Stimulated activated CD4-positive, alpha-beta T cell treated with anti-CD3 and anti-CD28 coated beads, Interleukin-4, amount 100 ng/mL, for 1 hour (primary cell): ENCODE data around the gene PLA2R1.
A peak's percentile ranks its signal among the peaks of the same experiment; 100 is the strongest.

Experiments
- DNase-seq: peaks from one replicate; pipeline ENCODE4 v3.0.0-alpha.2; 2020

The PLA2R1 gene

GRCh38 chr2:160062292-160063005 is at the start of gene PLA2R1:
Gene PLA2R1 (minus strand): TSS chr2:160062615. CDS start chr2:160062403, 212 bp downstream.
- no peak for DNase-seq

- no peak for DNase-seq
Measured at GRCh38 chr2:160110674-160111239, 48.3 kb upstream of the PLA2R1 start.

GRCh38 chr2:160109939-160110673 is 47.7 kb upstream of the PLA2R1 start:
- peak; percentile 43 for DNase-seq

- no peak for DNase-seq
Measured at GRCh38 chr2:160109243-160109642, 46.8 kb upstream of the PLA2R1 start.

- DNase-seq, result no peak
Measured at GRCh38 chr2:160108646-160109045, 46.2 kb upstream of the PLA2R1 start.

- DNase-seq, result no peak
Measured at GRCh38 chr2:160105366-160105765, 43.0 kb upstream of the PLA2R1 start.

GRCh38 chr2:160104115-160104514 is 41.7 kb upstream of the PLA2R1 start:
- no peak for DNase-seq

- DNase-seq, result no peak
Measured at GRCh38 chr2:160097326-160097725, 34.9 kb upstream of the PLA2R1 start.

GRCh38 chr2:160096409-160096808 is 34.0 kb upstream of the PLA2R1 start:
- no peak for DNase-seq

- no peak for DNase-seq
Measured at GRCh38 chr2:160092445-160092844, 30.0 kb upstream of the PLA2R1 start.

- no peak for DNase-seq
Measured at GRCh38 chr2:160091381-160091780, 29.0 kb upstream of the PLA2R1 start.

GRCh38 chr2:160087854-160088745 is 25.7 kb upstream of the PLA2R1 start:
- DNase-seq, result no peak

- DNase-seq, result no peak
Measured at GRCh38 chr2:160085662-160086061, 23.2 kb upstream of the PLA2R1 start.

- no peak for DNase-seq
Measured at GRCh38 chr2:160077912-160078810, 15.7 kb upstream of the PLA2R1 start.

- no peak for DNase-seq
Measured at GRCh38 chr2:160076914-160077313, 14.5 kb upstream of the PLA2R1 start.

- DNase-seq, result no peak
Measured at GRCh38 chr2:160076241-160076640, 13.8 kb upstream of the PLA2R1 start.

GRCh38 chr2:160075171-160075570 is 12.8 kb upstream of the PLA2R1 start:
- DNase-seq, result no peak

GRCh38 chr2:160073284-160073888 is 11.0 kb upstream of the PLA2R1 start:
- no peak for DNase-seq

- DNase-seq, result no peak
Measured at GRCh38 chr2:160068906-160069305, 6.5 kb upstream of the PLA2R1 start.

GRCh38 chr2:160064916-160065315 is 2.5 kb upstream of the PLA2R1 start:
- no peak for DNase-seq

GRCh38 chr2:160063879-160064612 is 1.6 kb upstream of the PLA2R1 start:
- no peak for DNase-seq
